Stimulated activated CD4-positive, alpha-beta T cell treated with anti-CD3 and anti-CD28 coated beads, Interleukin-4, amount 100 ng/mL, for 1 hour (primary cell): ENCODE data around the gene GBX1.

Source experiments
- DNase-seq: peaks from one replicate; pipeline ENCODE4 v3.0.0-alpha.2; 2020

GBX1 gene

DNA sequence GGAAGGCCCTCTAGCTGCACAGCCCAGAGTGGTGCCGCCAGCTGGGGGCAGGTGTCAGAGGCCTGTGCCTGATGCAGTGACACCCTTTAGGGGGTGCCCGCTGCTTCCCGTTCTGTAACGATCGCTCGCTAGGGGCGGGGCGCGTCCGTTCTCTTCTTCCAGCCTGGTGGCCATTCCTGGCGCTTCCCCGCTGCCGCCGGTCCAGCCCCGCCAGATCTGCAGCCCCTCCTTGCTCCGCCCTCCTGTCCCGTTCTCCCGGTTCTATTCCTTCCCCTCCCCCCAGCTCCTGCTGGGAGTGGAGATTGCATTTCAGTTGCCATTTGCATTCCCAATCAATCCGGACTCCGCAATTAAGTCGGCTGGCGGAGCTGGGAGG lies 42.0 kb downstream of the GBX1 start:
- DNase-seq = no peak

- no peak for DNase-seq
Measured at GRCh38 chr7:151124899-151125399, 42.5 kb downstream of the GBX1 start.

GRCh38 chr7:151124481-151124880 lies 43.0 kb downstream of the GBX1 start:
- DNase-seq = no peak

- DNase-seq = peak; percentile 83
Measured at GRCh38 chr7:151123822-151124464, 43.6 kb downstream of the GBX1 start.

DNA sequence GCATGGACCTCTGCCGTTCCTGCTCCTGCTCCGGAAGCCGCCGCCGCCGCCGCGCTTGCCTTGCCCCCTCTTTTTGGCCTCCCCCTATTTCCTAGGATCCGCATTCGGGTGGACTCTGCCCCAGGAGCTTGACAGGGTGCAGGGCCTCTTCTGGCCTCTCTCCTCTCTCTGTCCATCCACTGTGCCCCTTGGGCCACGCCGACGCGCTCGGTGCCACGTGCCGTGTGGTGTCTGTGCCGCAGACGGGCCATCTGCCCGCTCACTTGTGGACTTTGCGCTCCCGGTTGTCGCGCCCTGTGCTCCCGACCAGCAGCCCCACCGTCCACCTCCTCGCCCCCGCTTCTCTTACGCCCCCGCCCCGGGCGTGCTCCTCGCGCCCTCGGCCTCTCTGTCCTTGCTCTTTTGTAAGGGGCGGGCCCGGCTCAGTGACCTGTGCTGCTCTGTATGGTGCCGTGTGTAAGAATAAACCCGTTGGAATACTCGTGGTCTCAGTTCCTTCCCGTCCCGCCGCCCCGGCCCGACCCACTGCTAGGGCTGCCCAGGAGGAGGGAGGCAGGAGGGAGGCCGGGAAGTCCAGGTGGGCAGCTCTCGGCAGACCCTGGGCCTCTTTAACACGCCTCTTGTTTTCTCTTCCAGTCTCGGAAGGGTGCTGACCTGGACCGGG lies 44.2 kb downstream of the GBX1 start:
- no peak for DNase-seq

- DNase-seq = no peak
Measured at GRCh38 chr7:151122796-151123157, 44.7 kb downstream of the GBX1 start.

DNA sequence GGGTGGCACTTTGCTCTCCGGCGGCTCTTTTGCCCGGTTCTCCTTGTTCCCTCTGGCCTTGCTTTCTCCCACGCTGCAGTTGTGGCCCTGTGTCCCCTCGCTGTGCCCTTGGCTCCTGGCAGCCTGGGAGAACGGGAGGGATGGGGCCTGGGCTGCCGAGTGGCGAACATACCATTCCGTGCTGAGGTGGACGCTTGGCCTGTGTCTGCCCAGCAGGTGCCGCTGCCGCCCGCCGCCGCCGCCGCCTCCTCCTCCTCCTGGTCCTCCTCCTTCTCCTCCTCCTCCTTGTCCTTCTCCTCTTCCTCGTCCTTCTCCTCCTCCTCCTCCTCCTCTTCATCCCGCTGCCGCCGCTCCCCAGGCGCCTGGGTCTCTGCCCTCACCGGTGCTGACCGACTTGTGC lies 45.2 kb downstream of the GBX1 start:
- DNase-seq = no peak

DNA sequence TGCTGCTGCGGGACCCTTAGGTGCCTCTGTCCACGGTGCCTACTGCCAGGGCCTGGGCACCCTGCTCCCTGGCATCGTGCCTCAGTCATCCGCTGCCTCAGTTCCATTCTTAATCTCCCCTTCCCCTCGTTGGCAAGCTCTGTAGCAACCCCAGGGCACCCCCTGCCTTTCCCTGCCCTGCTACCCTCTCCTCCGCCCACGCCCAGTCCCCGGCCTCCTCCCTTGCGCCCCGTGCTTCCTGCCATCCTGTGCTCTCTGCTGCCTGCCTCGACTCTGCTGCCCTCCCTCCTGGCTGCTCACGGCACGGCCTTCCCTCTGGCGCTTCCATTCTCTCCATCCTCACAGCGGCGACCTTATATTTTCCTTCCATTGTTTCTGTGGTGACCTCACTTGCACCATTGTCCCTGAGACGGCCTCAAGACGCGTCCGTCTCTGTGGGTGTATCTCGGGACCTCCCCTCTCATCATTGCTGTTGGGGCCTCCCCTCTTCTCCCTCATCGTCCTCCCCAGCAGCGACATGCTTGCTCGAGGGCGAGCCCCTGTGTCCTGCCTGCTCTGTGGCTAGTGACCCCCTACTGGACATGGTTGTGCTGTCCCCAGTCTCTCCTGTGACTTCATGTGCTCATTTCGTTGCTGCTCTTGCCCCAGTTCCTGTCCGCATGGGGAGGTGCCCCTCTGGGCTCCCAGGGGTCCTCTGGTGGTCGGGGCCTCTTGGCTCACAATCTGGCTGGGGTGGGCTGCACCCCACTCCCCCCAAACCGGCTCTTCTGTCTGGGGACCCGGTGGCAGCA lies 45.9 kb downstream of the GBX1 start:
- no peak for DNase-seq

GRCh38 chr7:151120896-151121295 lies 46.6 kb downstream of the GBX1 start:
- DNase-seq = no peak

- DNase-seq = no peak
Measured at GRCh38 chr7:151119902-151120301, 47.6 kb downstream of the GBX1 start.

DNA sequence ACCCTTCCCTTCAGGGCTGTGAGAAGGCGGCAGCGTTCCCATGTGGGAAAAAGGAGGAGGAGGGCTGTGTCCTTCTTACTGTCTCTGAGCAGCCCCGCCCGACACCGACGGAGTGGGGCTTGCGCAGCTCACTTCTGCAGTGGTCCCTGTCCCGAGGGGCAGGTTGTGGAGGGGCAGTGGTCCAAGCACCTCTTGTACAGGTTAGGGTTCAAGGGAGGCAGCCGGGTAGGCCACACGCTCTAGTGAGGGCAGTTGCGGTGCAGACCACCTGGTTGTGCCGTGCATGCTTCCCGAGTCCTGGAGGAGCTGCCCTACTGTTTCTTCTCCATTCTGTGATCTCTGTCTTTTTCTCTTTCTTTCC lies 48.5 kb downstream of the GBX1 start:
- DNase-seq = no peak

- no peak for DNase-seq
Measured at GRCh38 chr7:151118108-151119054, 49.1 kb downstream of the GBX1 start.

DNA sequence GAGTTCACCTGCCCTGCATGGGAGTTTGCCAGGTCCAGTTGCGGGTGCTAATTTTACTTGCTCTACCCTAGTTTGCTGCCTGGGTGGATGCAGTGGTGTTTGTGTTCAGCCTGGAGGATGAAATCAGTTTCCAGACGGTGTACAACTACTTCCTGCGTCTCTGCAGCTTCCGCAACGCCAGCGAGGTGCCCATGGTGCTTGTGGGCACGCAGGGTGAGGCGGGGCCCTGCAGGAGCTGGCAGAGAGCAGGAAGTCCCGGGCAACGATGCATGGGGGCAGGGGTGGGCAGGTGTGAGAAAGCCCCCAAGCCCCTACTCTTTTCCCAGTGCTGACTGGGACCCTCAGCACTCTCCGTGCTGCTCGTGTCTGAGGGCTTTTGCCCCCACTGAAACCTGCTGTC lies 49.9 kb downstream of the GBX1 start:
- peak; percentile 35 for DNase-seq

GRCh38 chr7:151116603-151117440 lies 50.7 kb downstream of the GBX1 start:
- no peak for DNase-seq

- no peak for DNase-seq
Measured at GRCh38 chr7:151115836-151116418, 51.6 kb downstream of the GBX1 start.

DNA sequence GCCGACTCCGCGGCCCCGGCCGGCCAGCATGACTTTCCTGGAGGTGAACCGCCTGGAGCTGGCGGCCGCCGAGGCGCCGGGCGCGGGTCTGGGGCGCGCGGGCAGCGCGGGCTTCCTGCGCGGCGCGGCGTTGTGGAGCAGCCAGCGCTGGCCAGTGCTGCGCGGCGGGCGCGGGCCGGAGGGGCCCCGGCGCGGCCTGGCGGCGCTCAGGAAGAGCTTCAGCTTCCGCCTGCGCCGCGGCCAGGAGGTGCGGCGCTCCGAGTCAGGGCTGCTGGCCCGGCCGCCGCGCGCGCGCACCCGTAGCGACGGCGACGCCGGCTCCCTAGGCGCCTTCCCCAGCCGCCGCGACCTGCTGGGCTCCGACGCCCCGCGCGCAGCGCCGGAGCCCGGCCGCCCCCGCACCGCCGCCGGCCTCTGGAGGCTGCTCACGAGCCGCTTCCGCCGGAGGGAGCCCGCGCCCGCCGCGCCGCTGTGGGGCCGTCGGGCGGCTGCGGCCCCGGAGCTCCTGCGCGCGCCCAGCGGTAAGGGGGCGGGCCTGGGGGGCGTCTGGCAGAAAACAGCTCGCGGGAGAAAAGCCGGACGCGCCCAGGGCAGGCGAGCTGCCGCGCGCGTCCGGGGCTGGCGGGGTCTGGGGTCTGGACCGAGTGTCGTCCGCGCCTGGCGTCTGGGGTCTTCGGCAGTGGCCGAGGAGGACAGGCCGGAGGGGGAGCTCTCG lies 52.2 kb downstream of the GBX1 start:
- peak; percentile 56 for DNase-seq

- DNase-seq = no peak
Measured at GRCh38 chr7:151114151-151115090, 53.1 kb downstream of the GBX1 start.

DNA sequence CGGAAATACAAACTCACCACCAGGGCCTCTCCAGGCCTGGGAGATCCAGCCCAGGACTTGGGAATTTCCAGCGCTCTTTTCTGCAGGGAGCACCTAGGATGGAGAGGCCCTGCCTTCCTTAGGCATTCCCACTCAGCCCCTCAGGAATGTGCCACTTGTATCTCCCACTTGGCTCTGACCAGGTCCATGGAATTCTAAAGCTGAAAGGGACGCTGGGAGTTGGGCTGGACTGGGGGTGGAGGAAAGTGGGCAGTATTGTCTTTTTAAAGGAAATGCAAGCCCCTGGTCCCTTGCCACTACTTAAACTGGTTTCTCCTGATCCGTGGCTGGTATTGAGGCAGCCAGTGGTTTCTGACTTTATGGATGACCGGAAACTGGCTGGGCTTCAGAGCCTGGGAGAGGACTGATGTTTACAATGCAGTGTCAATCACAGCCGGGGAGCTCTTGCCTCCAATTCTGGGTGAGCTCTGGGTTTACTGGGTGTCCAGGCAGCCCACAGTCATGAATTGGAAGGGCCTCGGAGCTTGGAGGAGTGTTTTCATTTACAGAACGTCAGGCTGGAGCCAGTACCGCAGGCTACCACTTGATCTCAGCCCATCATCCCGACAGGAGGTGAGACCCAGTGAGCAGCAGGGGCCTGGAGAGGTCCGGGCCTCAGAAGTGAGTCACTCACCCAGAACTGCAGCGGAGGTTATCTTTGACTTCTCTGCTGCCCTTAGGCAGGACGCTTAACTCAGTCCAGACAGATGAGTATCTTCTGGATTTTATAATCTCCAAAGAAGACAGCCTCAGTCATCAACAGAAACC lies 53.9 kb downstream of the GBX1 start:
- no peak for DNase-seq
